A673 (cell line): ENCODE results near the gene P3H3.

Source experiments
- EZH2 ChIP-seq: fragments of 200-600 bp; sonication (generic); IDR thresholded peaks from 2 replicates; pipeline ENCODE4 v1.6.1; 2017; ENCODE audit warnings: borderline replicate concordance, low read depth, mild to moderate bottlenecking, mixed read lengths, antibody characterized with exemption, low read length; ENCODE audit not compliant: poor library complexity, severe bottlenecking
- TF ChIP-seq, protein P1 (sequence below): fragments of 300-800, 200-600 bp; sonication (generic); conservative IDR thresholded peaks from 2 replicates; pipeline ENCODE4 v1.5.1; 2017; ENCODE audit warnings: low read depth, mild to moderate bottlenecking, antibody characterized with exemption, low read length, moderate library complexity, mixed read lengths

DNA sequence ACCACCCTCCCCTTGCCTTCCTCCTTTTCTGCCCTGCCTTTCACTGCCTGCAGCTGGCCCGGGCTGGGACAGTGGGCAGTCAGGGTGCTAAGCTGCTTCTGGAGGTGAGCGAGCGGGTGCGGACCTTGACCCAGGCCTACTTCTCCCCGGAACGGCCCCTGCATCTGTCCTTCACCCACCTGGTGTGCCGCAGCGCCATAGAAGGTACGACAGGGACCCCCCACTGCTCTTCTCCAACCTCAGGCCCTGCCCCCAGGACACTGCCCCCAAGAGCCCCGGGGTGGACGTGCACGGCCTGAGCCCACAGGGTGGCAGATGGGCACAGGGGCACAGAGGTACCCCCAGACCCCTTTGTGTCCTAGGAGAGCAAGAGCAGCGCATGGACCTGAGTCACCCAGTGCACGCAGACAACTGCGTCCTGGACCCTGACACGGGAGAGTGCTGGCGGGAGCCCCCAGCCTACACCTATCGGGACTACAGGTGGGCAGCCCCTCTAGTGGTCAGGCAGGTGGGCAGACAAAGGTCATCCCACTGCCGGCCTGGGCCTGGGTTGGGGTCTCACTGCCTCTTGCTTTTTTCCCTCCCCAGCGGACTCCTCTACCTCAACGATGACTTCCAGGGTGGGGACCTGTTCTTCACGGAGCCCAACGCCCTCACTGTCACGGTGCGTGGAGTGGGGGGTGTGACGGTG, 9.3 kb downstream of the P3H3 start:
- TF ChIP-seq, protein P1, sequence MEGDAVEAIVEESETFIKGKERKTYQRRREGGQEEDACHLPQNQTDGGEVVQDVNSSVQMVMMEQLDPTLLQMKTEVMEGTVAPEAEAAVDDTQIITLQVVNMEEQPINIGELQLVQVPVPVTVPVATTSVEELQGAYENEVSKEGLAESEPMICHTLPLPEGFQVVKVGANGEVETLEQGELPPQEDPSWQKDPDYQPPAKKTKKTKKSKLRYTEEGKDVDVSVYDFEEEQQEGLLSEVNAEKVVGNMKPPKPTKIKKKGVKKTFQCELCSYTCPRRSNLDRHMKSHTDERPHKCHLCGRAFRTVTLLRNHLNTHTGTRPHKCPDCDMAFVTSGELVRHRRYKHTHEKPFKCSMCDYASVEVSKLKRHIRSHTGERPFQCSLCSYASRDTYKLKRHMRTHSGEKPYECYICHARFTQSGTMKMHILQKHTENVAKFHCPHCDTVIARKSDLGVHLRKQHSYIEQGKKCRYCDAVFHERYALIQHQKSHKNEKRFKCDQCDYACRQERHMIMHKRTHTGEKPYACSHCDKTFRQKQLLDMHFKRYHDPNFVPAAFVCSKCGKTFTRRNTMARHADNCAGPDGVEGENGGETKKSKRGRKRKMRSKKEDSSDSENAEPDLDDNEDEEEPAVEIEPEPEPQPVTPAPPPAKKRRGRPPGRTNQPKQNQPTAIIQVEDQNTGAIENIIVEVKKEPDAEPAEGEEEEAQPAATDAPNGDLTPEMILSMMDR: no peak
- no peak for TF ChIP-seq EZH2
